Activated CD4-positive, alpha-beta T cell treated with anti-CD3 and anti-CD28 coated beads, Interleukin-10, Interleukin-2, amounts not matched to agents 100 ng/mL and 50 ng/mL, durations not matched to agents 16 hours and 8 hours (primary cell): Measurements from ENCODE around the gene HMGN1.

ENCODE experiments used
- DNase-seq: peaks from one replicate; pipeline ENCODE4 v3.0.0-alpha.2; 2020

The HMGN1 gene

GRCh38 chr21:39366563-39366962, 17.7 kb upstream of the HMGN1 start:
- no peak for DNase-seq

- no peak for DNase-seq
Measured at GRCh38 chr21:39364949-39365348, 16.1 kb upstream of the HMGN1 start.

GRCh38 chr21:39363607-39364555, 15.0 kb upstream of the HMGN1 start:
- DNase-seq = no peak

GRCh38 chr21:39362733-39363132, 13.8 kb upstream of the HMGN1 start:
- DNase-seq = no peak

- no peak for DNase-seq
Measured at GRCh38 chr21:39359382-39359781, 10.5 kb upstream of the HMGN1 start.

GRCh38 chr21:39353295-39353694, 4.4 kb upstream of the HMGN1 start:
- no peak for DNase-seq

- no peak for DNase-seq
Measured at GRCh38 chr21:39350094-39351005, 1.5 kb upstream of the HMGN1 start.

- DNase-seq = peak; percentile 99
Measured at GRCh38 chr21:39349211-39350093, 564 bp upstream of the HMGN1 start.

GRCh38 chr21:39348040-39348354, 891 bp downstream of the HMGN1 start:
- DNase-seq = no peak

GRCh38 chr21:39347537-39347936, 1.4 kb downstream of the HMGN1 start:
- no peak for DNase-seq

- DNase-seq = no peak
Measured at GRCh38 chr21:39346671-39347331, 2.1 kb downstream of the HMGN1 start.

- DNase-seq = no peak
Measured at GRCh38 chr21:39346206-39346605, 2.7 kb downstream of the HMGN1 start.

GRCh38 chr21:39345440-39345839, 3.4 kb downstream of the HMGN1 start:
- DNase-seq = no peak

- no peak for DNase-seq
Measured at GRCh38 chr21:39344848-39345247, 4.0 kb downstream of the HMGN1 start.

- no peak for DNase-seq
Measured at GRCh38 chr21:39341249-39341923, 7.5 kb downstream of the HMGN1 start.

GRCh38 chr21:39340687-39341086, 8.2 kb downstream of the HMGN1 start:
- no peak for DNase-seq

GRCh38 chr21:39339231-39339630, 9.7 kb downstream of the HMGN1 start:
- no peak for DNase-seq

- DNase-seq = no peak
Measured at GRCh38 chr21:39336457-39337008, 12.4 kb downstream of the HMGN1 start.

GRCh38 chr21:39334611-39335010, 14.3 kb downstream of the HMGN1 start:
- DNase-seq = no peak

- no peak for DNase-seq
Measured at GRCh38 chr21:39332175-39332574, 16.7 kb downstream of the HMGN1 start.

GRCh38 chr21:39330001-39330400, 18.9 kb downstream of the HMGN1 start:
- no peak for DNase-seq
